Peyer's patch (tissue), 4 donors: ENCODE data around the gene KRTAP5-7. TPM values are rescaled to one million over a fixed set of nuclear protein-coding genes. Genes with fewer than 3 reads are reported as not detected.

ENCODE experiments used
- DNase-seq, 3 donors: peaks; one replicate each; pipeline ENCODE4 v3.0.0-alpha.2; 2017 to 2019
- H3K27ac ChIP-seq, 4 donors: fragments of 200-600 bp; sonication (generic); one replicate each; pipeline ENCODE4 v1.5.1; 2016 to 2019
- H3K27me3 ChIP-seq, 2 donors: fragments of 200-600 bp; sonication (generic); one replicate each; pipeline ENCODE4 v1.5.1; 2019
- H3K36me3 ChIP-seq, 3 donors: fragments of 200-600 bp; sonication (generic); one replicate each; pipeline ENCODE4 v1.5.1; 2016 to 2019
- H3K4me1 ChIP-seq, 4 donors: fragments of 200-600 bp; sonication (generic); one replicate each; pipeline ENCODE4 v1.5.1; 2016 to 2019
- H3K4me3 ChIP-seq, 4 donors: fragments of 200-600 bp; sonication (generic); 1 replicate in 3 of 4; 2 replicates in 1 of 4; pipeline ENCODE4 v1.5.1; 2016 to 2019; ENCODE audit warnings: mild to moderate bottlenecking in 1 of 4
- H3K9me3 ChIP-seq, 4 donors: fragments of 200-600 bp; sonication (generic); one replicate each; pipeline ENCODE4 v1.5.1; 2016 to 2019; ENCODE audit warnings: mild to moderate bottlenecking in 1 of 4
- POLR2A ChIP-seq, 2 donors: fragments of 450-650 bp; IDR thresholded peaks; one replicate each; pipeline ENCODE4 v1.5.1; 2017; ENCODE audit warnings: antibody characterized with exemption in 2 of 2, mild to moderate bottlenecking in 2 of 2, moderate library complexity in 2 of 2
- total RNA-seq, 4 donors: library from RNA; depleted of rRNA; stranded (reverse); fragments of >200 nt; gene quantifications; one replicate each; pipeline ENCODE4 v1.1.0, GENCODE V29; 2016
- TF ChIP-seq, protein P1 (sequence below), 6 experiments: fragments of 450-650 bp in 4 of 6; fragments of 200-600 bp in 2 of 6; sonication (generic) in 1 of 6; IDR thresholded peaks; one replicate each; pipeline ENCODE4 v1.5.1; 2017 to 2019; ENCODE audit warnings: antibody characterized with exemption in 6 of 6, mild to moderate bottlenecking in 3 of 6, moderate library complexity in 1 of 6

KRTAP5-7 gene
- total RNA-seq, 4 donors from 2014 or later = 2.7 TPM; not detected in 3

DNA sequence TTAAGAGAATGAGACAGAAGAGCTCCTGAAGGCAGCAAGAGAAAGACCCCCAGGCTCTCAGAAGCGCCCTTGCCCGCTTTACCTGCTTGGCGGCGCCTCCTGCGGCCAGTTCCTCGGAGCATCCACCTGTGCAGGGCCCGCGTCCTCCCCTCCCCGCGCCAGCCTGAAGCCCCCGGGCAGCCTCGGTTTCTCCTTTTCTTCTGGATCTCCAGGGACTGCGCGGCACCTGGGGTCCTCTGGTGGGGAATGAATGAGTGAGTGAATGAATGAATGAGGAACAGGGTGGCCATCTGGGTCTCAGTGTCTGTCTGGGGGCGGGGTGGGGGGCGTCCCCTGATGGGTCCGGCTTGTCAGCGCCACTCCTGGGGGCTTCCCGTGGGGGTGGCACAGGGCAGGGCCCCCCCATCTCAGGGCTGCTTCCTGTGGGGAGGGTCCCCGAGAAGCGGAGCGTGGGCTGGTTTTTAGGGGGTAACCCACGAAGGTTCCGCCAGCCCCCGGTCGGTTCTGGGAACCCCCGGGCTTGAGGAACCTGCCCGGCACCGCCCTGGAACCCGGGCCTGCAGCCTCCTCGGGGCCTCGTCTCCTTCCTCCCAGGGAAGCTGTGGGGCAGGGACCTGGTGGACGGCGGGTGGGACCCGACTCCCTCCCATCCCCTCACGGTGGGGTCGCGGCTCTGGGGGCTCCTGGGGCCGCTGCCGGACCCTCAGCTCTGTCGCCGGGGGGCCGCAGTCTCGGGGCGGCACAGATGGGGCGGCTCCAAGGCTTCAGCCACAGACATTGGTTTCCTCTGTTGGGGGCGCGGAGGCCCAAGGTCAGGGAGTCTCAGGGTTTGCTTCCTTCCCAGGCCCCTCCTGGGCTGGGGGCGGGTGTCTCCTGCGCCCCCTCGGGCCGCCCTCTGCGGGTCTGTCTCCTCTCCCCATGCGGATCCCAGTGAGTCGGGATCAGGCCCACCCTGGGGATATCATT is 8.3 kb upstream of the KRTAP5-7 start:
- no peak for TF ChIP-seq POLR2A (IDR thresholded peaks at IDR 0.05)
- Histone ChIP-seq H3K27ac (no peak overlapping the region), H3K36me3 (no peaks in the 10 kb centered on the region), H3K4me3 (no peak overlapping the region), H3K9me3 (no peaks in the 10 kb centered on the region), H3K27me3 (no peaks in the 10 kb centered on the region), H3K4me1 (no peaks in the 10 kb centered on the region)
- DNase-seq = peak in 1 of 3 donors; percentile 38

DNA sequence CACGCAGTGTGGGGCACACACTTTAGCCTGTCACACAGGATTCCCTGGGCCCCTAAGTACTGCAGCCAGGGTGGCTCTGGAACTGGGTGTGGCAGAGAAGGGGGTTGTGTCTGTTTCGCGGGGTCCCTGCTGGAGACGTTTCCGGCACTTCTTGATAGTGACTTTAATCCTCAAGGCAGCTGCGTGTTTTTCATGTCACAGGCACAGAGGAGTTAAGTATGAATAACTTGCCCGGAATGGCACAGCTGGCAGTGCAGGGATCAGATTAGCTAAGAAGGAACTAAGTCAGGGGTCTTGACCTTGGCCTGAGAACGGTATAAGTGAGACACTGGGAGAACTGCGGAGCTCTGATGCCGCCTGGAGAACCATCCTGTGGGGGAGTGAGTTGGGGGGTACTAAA is 7.5 kb upstream of the KRTAP5-7 start:
- Histone ChIP-seq H3K4me3 (no peak overlapping the region), H3K9me3 (no peaks in the 10 kb centered on the region), H3K27me3 (no peaks in the 10 kb centered on the region), H3K27ac (no peak overlapping the region), H3K36me3 (no peaks in the 10 kb centered on the region), H3K4me1 (no peaks in the 10 kb centered on the region)
- DNase-seq = peak in 1 of 3 donors; percentile 13
- TF ChIP-seq, protein P1, sequence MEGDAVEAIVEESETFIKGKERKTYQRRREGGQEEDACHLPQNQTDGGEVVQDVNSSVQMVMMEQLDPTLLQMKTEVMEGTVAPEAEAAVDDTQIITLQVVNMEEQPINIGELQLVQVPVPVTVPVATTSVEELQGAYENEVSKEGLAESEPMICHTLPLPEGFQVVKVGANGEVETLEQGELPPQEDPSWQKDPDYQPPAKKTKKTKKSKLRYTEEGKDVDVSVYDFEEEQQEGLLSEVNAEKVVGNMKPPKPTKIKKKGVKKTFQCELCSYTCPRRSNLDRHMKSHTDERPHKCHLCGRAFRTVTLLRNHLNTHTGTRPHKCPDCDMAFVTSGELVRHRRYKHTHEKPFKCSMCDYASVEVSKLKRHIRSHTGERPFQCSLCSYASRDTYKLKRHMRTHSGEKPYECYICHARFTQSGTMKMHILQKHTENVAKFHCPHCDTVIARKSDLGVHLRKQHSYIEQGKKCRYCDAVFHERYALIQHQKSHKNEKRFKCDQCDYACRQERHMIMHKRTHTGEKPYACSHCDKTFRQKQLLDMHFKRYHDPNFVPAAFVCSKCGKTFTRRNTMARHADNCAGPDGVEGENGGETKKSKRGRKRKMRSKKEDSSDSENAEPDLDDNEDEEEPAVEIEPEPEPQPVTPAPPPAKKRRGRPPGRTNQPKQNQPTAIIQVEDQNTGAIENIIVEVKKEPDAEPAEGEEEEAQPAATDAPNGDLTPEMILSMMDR (IDR thresholded peaks at IDR 0.05) = no peak
- no peak for TF ChIP-seq POLR2A (IDR thresholded peaks at IDR 0.05)

DNA sequence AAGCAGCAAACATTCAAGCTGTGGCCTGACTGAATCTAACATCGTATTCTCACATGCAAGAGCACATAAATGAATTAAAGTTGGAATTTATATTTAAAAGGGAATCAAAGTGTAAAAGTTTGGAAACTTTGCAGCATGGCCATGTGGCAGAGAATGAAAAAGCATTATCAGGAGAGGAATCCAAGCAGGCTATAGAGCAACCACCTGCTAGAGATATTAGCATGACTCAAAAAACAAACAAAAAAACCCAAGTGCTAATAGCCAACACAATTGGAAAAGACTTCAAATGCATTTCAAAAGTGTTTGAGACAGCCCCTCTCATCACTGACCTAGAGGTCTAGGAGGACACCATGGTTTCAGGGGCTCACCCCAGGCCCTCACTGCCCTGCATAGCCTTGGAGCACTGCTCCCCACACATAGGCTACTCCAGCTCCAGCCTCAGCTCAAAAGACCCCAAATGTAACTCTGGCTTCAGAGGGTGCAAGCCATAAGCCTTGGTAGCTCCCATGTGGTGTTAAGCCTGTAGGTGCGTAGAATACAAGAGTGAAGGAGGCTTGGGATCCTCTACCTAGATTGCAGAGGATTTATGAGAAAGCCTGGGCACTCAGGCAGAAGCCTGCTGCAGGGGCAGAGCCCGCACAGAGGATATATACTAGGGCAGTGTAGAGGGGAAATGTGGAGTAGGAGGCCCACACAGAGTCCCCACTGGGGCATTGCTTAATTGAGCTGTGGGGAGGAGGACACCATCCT is 1.7 kb upstream of the KRTAP5-7 start:
- no peak for TF ChIP-seq POLR2A (IDR thresholded peaks at IDR 0.05)
- TF ChIP-seq, protein P1 (IDR thresholded peaks at IDR 0.05) = no peak
- Histone ChIP-seq H3K9me3 (no peaks in the 10 kb centered on the region), H3K36me3 (no peaks in the 10 kb centered on the region), H3K4me1 (no peaks in the 10 kb centered on the region), H3K4me3 (no peak overlapping the region), H3K27ac (no peak overlapping the region), H3K27me3 (no peaks in the 10 kb centered on the region)
- DNase-seq = peak in 1 of 3 donors; percentile 3

DNA sequence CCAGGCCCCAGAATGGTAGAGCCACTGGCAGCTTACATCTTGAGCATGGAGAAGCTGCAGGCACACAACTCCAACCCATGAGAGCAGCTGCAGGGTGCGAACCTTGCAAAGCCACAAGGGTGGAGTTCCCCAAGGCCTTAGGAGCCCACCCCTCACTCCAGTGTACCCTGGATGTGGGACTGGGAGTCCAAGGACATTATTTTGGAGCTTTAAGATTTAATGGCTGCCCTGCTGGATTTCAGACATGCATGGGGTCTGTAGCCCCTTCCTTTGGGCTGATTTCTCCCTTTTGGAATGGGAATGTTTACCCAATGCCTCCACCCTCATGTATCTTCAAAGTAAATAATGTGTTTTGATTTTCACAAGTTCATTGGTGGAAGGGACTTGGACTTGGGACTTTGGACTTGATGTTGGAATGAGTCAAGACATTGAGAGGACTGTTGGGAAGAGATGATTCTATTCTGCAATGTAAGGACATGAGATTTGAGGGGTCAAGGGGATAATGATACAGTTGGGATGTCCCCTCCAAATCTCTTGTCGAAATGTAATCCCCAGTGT is 1.1 kb upstream of the KRTAP5-7 start:
- Histone ChIP-seq H3K9me3 (no peaks in the 10 kb centered on the region), H3K27me3 (no peaks in the 10 kb centered on the region), H3K27ac (no peak overlapping the region), H3K4me1 (no peaks in the 10 kb centered on the region), H3K4me3 (no peak overlapping the region), H3K36me3 (no peaks in the 10 kb centered on the region)
- TF ChIP-seq, protein P1 (IDR thresholded peaks at IDR 0.05) = no peak
- no peak for TF ChIP-seq POLR2A (IDR thresholded peaks at IDR 0.05)
- DNase-seq = peak in 1 of 3 donors; percentile 78

DNA sequence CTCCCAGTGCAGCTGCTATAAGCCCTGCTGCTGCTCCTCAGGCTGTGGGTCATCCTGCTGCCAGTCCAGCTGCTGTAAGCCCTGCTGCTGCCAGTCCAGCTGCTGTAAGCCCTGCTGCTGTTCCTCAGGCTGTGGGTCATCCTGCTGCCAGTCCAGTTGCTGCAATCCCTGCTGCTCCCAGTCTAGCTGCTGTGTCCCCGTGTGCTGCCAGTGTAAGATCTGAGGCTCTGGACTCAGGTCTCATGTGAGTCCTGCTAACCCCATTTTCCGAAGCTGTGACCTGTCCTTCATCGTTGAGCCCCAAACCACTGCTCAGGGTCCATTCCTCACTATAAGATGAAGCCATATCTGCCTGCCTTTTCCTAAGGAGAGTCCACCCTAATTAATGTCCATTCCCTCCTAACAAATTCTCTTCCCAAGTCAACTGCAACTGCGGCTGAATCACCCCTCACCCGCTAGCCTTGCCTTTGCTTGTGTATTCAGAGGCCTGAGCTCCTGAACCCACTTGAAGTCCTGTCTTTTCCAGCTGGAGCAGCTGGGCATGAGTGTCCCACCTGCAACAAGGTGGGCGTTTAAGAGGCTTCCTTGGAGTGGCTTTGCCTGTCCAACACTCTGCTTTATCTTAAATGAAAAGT is 626 bp downstream of the KRTAP5-7 start:
- H3K4me3 ChIP-seq = no peak overlapping the region
- no peak for TF ChIP-seq POLR2A (IDR thresholded peaks at IDR 0.05)
- TF ChIP-seq, protein P1 (IDR thresholded peaks at IDR 0.05) = no peak
- H3K4me1 ChIP-seq = no peaks in the 10 kb centered on the region
- H3K9me3 ChIP-seq = no peaks in the 10 kb centered on the region
- no peaks in the 10 kb centered on the region for H3K27me3 ChIP-seq
- H3K36me3 ChIP-seq = no peaks in the 10 kb centered on the region
- peak in 1 of 3 donors; percentile 14 for DNase-seq
- no peak overlapping the region for H3K27ac ChIP-seq
